NCI-H524 treated with DMSO at 0.1 percent for 48 hours (cell line): ENCODE data around the gene ADAMTS18.

Source experiments
- DNase-seq: peaks from one replicate; lab custom pipeline; 2025; lab: John Stamatoyannopoulos, UW

The ADAMTS18 gene

DNA sequence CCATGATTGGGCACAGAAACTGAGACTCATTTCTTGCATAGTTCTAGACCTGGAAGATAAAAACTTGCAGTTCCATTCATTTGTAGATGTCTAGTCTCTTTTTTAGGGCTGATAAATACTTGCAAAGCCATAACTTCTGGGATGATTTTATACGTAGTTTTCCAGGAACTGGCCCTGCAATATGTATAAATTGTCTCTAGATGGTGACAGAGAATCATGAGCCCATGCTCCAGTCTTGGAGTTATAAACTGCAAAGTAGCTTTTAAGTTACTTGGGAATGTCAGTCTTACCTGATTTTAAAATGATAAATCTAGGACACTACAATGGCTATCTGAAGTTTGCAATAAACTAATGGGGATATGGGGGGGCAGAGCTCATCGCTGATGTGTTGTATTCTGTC lies 3.0 kb upstream of the ADAMTS18 start:
- DNase-seq: no peak

DNA sequence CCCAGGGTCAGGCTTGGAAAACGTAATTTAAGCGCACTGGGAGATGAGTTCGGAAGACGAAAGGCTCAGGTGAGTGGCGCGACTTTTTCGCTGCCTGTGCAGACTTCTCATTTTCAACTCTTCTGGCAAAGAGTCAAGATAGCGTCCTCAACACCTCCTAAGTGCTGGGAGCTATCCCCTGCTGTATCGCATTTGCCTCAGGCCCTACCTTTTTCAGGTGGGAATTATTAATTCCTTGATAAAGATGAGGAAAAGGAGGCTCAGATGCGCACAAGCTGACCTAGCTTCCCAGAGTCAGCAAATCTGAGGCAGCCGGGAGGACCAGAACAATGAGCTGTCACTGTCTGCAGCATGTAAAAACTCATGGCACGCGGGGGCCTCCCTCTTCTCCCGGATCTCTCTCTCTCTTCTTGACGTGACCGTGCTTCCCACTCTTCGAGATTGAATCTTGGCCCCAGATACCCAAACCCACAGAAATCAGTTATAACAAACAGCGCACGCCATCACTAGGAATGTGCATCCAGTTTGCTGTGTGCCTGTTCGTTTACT lies 512 bp upstream of the ADAMTS18 start:
- DNase-seq: no peak

DNA sequence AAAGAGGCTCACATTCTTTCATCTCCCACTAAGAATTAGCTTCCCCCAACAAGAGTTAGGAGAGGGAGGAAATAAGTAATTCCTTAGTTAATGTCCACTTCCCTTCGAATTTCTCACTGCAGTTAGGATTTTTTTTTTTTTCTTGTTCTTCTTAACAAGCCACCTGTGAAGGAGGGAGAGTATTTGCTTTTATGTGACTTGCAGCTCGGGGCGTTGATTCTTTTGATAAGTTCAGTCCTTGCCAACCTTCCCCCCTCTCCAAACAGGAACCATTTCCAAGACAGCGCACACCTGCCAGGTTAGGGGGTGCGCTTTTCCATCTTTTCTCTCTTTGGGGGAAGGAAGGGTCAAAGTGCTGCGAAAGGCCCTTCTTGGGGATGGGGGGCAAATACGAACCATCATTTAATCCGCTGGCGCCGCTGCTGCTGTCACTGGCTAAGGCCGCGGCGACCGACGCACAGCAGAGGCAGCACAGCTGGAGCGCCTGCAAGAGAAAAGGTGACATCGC lies 758 bp downstream of the ADAMTS18 start:
- no peak for DNase-seq

DNA sequence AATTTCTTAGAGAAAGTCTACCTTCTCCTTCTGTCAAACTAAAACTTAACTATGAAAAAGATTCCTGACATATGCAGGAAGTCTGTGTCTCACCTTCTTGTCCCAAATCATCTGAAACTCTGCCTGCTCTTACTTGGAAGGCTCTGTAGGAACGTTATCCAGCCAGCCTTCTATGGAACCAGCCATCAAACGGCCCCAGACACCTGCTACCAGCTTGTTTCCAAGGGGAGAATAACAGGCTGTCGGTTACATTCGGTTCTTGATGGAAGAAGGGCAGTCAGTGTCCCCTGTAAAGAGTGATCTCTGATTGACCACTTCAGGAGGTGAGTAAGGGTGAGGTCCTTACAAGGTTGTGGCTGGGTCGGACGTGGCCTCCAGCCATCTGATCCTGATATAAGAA lies 1.7 kb downstream of the ADAMTS18 start:
- no peak for DNase-seq

DNA sequence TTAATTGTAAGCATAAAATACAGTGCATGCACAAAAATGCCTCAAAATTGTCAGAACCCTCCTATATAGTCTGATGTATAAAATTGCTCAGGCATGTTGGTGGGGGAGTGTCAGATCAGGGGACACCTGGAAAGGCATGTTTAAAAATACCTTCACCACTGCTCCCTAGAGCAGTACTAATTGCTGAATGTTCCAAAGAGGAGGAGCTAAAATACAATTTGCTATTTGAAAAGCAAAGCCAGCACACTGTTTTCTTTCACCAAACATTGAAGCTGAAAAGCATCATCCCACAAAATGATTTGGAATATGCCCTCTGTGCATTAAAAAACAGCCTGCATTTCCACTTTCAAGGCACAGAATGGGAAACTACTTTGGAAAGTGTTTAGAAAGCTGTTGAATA lies 2.6 kb downstream of the ADAMTS18 start:
- no peak for DNase-seq

DNA sequence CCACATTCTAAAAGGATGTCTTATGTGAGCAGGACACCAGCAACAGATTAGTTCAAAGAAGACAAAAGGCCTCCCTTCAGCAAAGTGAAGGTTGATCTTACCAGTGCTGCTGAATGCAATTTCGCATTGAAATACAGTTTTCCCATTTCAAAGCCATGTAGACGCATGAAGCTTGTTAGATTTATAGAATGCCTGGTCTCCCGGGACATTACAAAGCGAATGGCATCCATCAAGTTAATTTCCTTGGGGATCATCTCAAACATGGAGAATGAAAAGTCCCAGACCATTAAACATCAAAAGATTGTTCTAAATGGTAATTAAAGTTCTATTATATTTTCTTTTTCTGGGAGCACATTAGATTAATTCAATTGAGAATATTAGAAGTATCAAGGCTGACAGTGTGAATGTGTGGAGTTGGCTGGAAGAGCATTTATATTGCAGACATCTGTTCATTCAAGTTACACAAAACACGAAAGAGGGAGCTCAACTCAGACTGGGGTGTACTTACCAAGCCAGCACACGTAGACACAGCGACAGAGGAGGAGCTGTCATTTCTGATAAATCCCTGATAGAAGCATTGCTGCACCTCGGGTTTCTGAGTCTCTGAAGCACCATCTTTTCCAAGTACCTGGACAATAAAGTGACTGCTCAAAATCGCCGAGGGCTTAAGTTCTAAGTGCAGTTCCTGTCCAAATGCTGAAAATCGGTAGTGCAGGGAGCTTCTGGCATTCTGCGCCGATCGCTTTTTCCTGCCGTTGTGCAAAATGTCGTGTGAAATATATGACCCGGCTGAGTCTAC lies 3.8 kb downstream of the ADAMTS18 start:
- DNase-seq: no peak

DNA sequence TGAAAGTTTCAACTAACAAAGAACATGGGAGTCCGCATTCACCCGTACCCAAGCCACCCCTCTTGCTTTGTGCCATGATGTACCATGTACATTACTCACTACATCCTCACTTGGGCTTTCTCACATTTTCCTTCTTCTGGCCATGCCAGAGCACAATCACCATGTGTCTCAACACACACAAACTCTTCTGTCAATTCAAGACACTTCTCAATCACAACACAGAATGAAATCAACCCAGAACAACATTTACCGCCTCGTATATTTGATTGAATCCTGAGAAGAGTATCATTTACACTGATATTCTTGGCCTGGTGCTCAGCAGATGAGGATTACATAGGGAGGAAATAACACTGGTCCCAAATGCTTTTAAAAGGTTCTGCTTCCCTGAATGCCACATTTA lies 4.5 kb downstream of the ADAMTS18 start:
- no peak for DNase-seq

DNA sequence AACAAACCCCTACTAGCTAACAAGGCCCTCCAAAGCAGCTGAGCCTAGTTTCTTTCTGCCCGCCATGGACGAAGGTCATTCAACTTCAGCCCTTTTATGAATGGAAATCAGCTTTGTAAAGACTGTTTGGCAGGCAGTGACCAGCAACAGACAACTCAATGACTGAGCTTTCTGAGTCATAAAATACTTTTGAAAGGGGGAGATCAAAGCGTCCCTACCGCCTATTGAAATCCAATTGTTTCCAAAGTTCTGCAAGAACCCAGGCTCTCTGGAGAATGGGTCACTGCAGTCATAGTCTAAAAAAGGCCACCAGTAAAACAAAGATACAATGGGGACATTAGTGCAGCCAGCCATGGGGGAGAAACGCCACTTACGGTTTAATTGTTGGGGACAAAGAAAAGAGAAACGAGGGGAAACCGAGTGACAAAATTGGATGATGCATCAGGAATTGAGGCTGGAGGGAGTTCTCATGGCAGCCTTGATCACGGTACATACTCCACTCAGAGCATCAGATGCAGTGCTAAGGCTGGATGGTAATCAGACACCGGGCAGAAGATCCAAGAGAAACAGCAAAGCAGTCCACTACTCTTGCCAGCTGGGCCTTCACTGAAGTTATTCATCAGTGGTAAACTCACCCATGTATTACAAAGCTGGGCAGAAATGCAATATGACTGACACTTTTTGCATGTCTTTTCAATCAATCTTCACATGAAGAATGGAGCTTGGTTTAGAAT lies 9.8 kb downstream of the ADAMTS18 start:
- DNase-seq: no peak

DNA sequence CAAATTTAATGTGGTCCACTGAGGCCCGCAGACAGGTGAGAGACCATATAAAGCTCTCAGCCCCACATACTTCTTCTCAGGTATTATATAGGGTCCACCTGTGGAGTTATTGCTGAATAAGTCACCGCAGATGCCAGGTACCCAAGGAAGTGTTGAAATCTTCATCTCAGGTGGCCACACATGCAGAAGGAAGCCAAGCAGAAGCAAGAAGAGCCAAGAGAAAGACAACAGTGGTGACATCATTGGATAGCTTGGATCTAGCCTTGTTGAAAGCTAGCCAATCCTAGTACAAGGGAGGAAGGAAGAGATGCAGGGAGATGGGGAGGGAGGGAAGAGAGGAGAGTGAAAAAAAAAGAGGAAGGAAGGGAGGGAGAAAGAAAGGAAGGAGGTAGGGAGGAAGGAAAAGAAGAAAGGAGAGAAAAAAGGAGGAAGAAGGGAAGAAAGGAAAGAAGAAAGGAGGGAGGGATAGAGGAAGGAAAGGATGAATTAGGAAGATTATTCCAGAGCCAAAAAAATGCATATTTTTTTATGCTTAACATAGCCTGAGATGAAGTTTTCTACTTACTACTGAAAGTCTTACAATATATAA lies 12.5 kb downstream of the ADAMTS18 start:
- no peak for DNase-seq

DNA sequence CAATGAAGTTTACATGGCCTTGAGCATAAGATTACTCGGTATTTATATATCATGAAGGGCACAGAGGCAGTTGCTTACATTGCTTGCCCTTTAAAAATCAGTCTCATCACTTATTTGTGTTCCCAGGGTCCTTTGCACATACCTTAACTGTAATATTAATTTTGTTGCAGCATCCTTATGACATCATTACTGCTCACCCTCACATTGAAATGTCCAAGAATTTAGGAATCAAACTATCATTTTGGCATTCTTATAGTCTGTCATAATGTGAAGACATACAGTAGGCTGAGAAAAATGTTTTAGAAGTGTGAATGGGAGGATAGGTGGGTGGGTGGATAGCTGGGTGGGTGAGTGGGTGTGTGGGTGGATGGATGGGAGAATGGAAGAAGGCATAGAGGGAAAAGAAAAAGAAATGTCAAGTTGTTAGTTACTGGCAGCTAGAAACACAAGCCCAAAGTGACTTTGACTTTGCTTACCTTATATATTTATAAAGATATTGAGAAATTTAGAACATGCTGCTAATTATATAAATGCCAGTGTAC lies 17.8 kb downstream of the ADAMTS18 start:
- DNase-seq: no peak

DNA sequence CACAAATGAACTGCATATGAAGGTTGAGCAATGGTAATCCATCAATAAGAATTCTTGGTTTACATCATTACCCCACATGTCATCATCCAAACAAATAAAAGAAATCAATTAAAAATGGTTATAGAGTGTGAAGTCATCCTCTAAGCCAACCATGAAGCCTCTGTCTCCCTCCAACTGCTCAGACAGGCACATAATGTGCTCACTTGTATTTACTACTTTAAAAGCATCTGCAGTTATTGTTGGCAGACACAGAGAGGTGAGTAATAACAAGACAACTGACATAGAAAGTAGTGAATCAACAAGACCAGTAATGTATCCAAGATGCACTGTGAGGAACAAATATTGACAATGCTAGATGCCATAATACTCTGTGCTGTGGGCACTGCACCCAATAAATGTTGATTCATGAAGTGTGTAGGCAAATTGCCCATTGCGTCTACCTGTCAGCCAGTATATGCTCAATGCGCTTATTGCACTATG lies 20.0 kb downstream of the ADAMTS18 start:
- DNase-seq: no peak

DNA sequence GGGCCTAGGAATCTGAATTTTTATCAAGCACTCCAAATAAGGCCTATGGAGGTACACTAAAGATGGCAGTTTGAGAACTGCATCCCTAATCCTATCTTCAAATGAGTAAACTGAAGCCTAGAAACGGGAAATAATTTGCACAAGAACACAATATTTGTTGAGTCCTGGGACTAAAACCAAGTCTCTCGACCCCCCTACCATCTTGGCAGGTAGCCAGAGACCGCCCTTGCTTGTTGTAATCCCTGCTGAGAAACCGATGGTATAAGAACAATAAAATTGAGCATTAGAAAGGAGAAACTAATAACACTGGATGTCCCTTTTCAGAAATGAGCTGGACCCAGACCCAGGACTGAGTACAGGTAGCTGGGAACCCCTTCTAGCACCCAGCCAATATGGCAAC lies 24.4 kb downstream of the ADAMTS18 start:
- DNase-seq: no peak

DNA sequence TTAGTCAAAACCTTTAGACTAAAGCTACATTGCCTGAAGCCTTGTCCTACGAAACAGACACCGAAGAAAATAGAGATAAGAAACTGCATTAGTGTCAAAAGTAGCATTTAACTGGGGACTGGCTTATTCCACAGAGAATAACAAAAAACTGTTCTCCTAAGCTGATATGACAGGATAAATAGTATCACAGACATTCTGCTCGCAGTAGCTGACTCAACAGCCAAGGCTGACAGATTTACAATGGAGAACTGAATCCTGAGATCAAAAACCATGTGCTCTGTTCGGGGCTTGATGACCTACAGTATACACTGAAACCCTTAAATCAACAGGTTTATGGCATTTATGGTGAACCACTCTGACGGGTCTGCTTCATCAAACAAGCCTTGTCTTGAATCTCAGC lies 25.5 kb downstream of the ADAMTS18 start:
- DNase-seq: no peak

DNA sequence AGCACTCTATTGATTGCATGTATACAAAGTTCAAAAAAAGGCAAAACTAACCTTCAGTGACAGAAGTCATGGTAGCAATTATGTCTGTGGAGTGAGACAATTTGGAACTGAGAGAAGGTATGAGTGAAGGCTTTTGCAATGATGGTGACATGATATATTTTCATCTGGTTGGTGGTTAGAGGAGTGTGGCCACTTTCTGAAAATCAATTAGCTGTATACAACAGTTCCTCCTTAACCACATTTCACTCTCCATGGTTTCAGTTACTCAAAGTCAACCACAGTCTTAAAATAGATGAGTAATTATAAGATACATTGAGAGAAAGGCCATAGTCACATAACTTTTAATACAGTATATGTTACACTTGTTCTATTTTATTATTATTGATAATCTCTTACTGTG lies 26.2 kb downstream of the ADAMTS18 start:
- no peak for DNase-seq

DNA sequence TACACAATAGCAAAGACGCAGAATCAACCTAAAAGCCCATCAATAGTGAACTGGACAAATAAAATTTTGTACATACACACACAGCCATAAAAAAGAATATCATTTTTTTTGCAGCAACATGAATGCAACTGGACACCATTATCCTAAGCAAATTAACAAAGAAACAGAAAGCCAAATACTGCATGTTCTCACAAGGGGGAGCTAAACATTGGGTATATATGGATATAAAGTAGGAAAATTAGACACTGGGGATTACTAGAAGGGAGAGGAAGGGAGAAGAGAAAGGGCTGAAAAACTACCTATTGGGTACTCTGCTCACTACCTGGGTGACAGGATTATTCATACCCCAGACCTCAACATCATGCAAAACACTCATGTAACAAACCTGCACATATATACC lies 28.2 kb downstream of the ADAMTS18 start:
- DNase-seq: no peak

DNA sequence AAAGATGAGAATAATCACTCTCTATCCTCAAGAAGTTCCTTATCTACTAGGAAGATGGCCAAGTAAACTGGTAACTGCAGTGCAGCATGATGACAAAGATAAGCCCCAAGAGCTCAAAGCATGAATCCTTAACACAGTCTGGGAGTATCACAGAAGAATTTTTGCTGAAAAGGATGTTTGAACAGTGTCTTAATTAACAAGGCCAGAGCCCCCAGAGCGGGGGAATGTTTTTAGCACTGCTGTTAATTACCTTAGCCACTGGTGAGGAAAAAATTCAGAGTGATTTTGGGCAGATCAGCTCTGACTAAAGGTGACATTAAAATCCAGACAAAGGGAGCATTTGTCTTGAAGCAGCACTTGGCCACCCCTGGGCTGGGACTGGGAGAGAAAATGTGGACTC lies 30.1 kb downstream of the ADAMTS18 start:
- DNase-seq: no peak

DNA sequence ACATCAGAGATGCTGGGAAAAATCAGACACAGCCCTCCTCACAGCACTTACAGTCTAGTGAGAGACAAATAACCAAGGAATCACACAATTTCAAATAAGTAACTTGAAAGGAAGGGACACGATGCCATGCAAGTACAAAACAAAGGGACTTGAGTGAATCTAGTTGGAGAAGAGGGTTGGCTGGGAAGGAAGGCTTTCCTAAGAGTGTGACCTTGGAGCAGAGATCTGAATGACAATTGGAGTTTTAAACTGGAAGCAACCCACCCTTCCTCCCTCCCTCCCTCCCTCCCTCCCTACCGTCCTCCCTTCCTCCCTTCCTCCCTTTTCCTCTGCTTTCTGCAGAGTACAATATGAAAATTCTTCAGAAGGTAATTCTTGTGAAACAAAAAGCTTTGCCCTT lies 31.1 kb downstream of the ADAMTS18 start:
- no peak for DNase-seq

DNA sequence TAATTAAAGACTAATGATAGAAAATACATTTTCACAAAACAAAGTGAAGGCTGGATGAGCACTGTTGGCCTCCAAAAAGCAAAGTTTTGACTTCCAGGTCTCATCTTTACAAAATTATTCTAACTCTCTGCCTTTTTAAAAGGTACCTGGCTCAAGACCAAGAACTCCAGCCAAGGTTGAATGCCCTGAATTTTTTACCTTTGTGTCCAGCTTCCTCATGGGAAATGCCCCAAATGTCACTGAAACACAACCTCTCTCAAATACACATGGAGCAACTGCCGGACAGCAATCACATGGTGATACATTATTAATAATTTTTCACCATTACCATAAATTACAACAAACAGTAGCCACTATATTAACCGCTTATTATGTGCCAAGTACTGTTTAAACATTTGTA lies 32.2 kb downstream of the ADAMTS18 start:
- DNase-seq: no peak

DNA sequence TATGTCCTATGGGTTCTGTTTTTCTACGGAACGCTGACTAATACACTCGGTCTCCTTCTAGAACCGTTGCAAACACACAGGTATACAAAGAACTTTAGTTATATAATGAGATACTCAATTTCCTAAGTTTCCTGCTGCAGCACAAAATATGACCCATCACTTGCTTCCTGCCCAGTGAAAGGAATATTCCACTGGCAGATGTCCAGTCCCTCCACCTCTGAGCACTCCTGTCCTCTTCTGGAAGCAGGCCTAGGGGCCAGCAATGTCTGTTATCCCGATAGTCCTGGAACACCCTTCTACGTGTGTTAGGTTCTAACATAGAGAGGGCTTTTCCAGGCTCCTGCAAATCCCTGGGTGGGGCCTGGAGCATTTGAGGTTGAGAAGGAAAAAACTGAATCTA lies 32.7 kb downstream of the ADAMTS18 start:
- DNase-seq: no peak

DNA sequence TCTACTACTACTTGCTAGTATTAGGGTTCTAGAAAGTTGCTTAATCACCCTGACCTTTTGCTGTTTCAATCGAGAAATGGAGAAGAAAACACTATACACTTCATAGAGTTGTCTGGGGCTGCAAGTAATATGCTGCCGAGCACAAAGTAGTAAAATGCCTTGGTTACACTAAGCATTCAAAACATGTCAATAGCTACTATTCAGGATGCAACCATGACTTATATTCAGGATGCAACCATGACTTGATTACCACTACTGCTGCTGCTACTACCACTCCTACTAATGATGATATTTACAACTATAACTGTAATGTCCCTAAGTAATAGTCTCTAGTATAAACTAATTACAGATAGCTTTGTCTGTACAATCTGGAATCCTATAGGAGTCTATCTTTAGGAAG lies 35.3 kb downstream of the ADAMTS18 start:
- no peak for DNase-seq

DNA sequence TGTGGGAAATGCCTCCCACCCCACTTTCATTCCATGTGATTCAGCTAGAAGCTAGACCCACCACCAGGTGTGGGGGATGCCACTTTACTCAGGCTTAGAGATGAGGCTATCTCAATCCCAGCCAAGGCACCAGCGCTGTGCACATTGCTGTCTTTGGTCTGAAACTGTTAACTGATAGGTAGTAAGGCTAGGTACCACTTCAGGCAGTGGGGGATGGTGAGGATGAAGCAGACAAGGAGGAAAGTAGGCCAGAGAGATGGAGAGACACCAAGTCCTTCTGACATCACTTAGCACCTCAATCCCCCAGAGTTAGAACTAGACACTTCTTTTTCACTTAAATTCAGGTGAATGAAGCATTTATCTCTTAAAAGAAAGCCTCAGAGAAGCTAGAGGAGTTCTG lies 35.8 kb downstream of the ADAMTS18 start:
- no peak for DNase-seq

DNA sequence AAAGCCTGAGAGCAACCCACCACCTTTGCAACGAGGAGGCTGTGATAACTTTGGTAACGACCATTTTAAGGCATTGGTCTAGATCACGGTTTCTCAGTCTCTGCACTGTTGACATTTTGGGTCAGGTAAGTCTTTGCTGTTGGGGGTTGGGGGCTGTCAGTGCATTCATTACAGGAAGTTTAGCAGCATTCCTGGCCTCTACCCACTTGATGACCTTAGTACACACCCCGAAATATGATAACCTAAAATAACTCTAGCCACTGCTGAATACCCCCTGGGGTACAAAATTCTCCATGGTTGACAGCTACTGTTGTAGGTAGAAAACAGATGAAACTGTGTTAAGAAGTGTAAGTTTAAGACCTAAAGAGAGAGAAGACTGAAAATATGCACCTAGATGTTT lies 36.3 kb downstream of the ADAMTS18 start:
- DNase-seq: no peak
